Osteoblast (primary cell): ENCODE data around the gene ZC3H10. TPM values are rescaled to one million over a fixed set of nuclear protein-coding genes. Genes with fewer than 3 reads are reported as not detected.

Source experiments
- DNase-seq: peaks from one replicate; pipeline ENCODE4 v3.0.0; 2011; ENCODE audit warnings: low spot score, mixed read lengths; ENCODE audit not compliant: insufficient read length; ENCODE audit errors: missing footprints
- H2AFZ ChIP-seq: 2 replicates; pipeline ENCODE4 v1.6.0; 2011; ENCODE audit warnings: mild to moderate bottlenecking, low read length
- H3K27ac ChIP-seq: 2 replicates; pipeline ENCODE4 v1.5.1; 2011; ENCODE audit warnings: mild to moderate bottlenecking, low read depth, low read length, moderate library complexity
- H3K27me3 ChIP-seq: 2 replicates; pipeline ENCODE4 v1.6.0; 2012; ENCODE audit warnings: mild to moderate bottlenecking, control low read depth, inconsistent platforms, low read length, moderate library complexity; ENCODE audit not compliant: insufficient read depth
- H3K36me3 ChIP-seq: 2 replicates; pipeline ENCODE4 v1.5.1; 2011; ENCODE audit warnings: mild to moderate bottlenecking, low read length, control low read depth, moderate library complexity; ENCODE audit not compliant: insufficient read depth
- H3K4me1 ChIP-seq: 2 replicates; pipeline ENCODE4 v1.5.1; 2011; ENCODE audit warnings: mild to moderate bottlenecking, low read length, control low read depth, moderate library complexity; ENCODE audit not compliant: insufficient read depth
- H3K4me2 ChIP-seq: 2 replicates; pipeline ENCODE4 v1.6.0; 2011; ENCODE audit warnings: mild to moderate bottlenecking, low read length; ENCODE audit not compliant: insufficient read depth
- H3K4me3 ChIP-seq: fragments of 200-600 bp; sonication (generic); 3 replicates; pipeline ENCODE4 v1.5.1; 2012; ENCODE audit warnings: mild to moderate bottlenecking, low read length, inconsistent platforms; ENCODE audit not compliant: insufficient read depth
- H3K79me2 ChIP-seq: 2 replicates; pipeline ENCODE4 v1.6.0; 2012; ENCODE audit warnings: mild to moderate bottlenecking, low read length, control low read depth, inconsistent platforms; ENCODE audit not compliant: insufficient read depth
- H3K9me3 ChIP-seq: 2 replicates; pipeline ENCODE4 v1.5.1; 2011; ENCODE audit warnings: low read depth, low read length, control low read depth
- H4K20me1 ChIP-seq: 2 replicates; pipeline ENCODE4 v1.6.0; 2012; ENCODE audit warnings: mild to moderate bottlenecking, low read length, control low read depth; ENCODE audit not compliant: insufficient read depth
- CTCF ChIP-seq: IDR thresholded peaks from 2 replicates; pipeline ENCODE4 v1.5.1; 2011; ENCODE audit warnings: mild to moderate bottlenecking, low read depth, low read length, moderate library complexity; ENCODE audit errors: extremely low read depth
- total RNA-seq: library from RNA; depleted of rRNA; stranded (reverse); fragments of >200 nt; gene quantifications from 2 replicates; pipeline ENCODE4 v1.2.3, GENCODE V29; 2012

The ZC3H10 gene
- total RNA-seq, 1 donor: 9.0 TPM

- H3K27me3 ChIP-seq: no peaks in the 10 kb centered on the region
- peaks cover 25% of the 10 kb centered on the region for H3K79me2 ChIP-seq
- H3K9me3 ChIP-seq: no peaks in the 10 kb centered on the region
- peaks cover 23% of the 10 kb centered on the region for H3K4me1 ChIP-seq
- no peak for TF ChIP-seq CTCF
- no peaks in the 10 kb centered on the region for H4K20me1 ChIP-seq
- peak overlapping the region; percentile 86 for H3K4me3 ChIP-seq
- no peak for DNase-seq
- H3K27ac ChIP-seq: no peak overlapping the region
- no peak overlapping the region for H2AFZ ChIP-seq
- H3K36me3 ChIP-seq: peaks cover 39% of the 10 kb centered on the region
- peak overlapping the region; percentile 92 for H3K4me2 ChIP-seq
Observed at GRCh38 chr12:56129942-56130495, 12.0 kb downstream of the ZC3H10 start.

GRCh38 chr12:56130876-56131275 lies 12.8 kb downstream of the ZC3H10 start:
- TF ChIP-seq CTCF: no peak
- H3K4me1 ChIP-seq: peaks cover 23% of the 10 kb centered on the region
- H3K36me3 ChIP-seq: peaks cover 44% of the 10 kb centered on the region
- H3K79me2 ChIP-seq: peaks cover 25% of the 10 kb centered on the region
- no peak overlapping the region for H3K4me3 ChIP-seq
- no peak for DNase-seq
- no peaks in the 10 kb centered on the region for H4K20me1 ChIP-seq
- H3K9me3 ChIP-seq: no peaks in the 10 kb centered on the region
- H3K27me3 ChIP-seq: no peaks in the 10 kb centered on the region
- no peak overlapping the region for H3K27ac ChIP-seq
- no peak overlapping the region for H3K4me2 ChIP-seq
- H2AFZ ChIP-seq: no peak overlapping the region

GRCh38 chr12:56134897-56135296 lies 16.8 kb downstream of the ZC3H10 start:
- no peak overlapping the region for H3K4me2 ChIP-seq
- H4K20me1 ChIP-seq: peaks cover 3% of the 10 kb centered on the region
- peaks cover 81% of the 10 kb centered on the region for H3K36me3 ChIP-seq
- peaks cover 5% of the 10 kb centered on the region for H3K79me2 ChIP-seq
- no peaks in the 10 kb centered on the region for H3K27me3 ChIP-seq
- TF ChIP-seq CTCF: no peak
- DNase-seq: no peak
- no peak overlapping the region for H2AFZ ChIP-seq
- H3K4me3 ChIP-seq: no peak overlapping the region
- H3K9me3 ChIP-seq: no peaks in the 10 kb centered on the region
- H3K27ac ChIP-seq: no peak overlapping the region
- no peaks in the 10 kb centered on the region for H3K4me1 ChIP-seq

GRCh38 chr12:56137853-56138571 lies 19.9 kb downstream of the ZC3H10 start:
- Histone ChIP-seq H3K27ac (no peak overlapping the region), H3K4me2 (no peak overlapping the region), H3K36me3 (peaks cover 69% of the 10 kb centered on the region), H4K20me1 (peaks cover 3% of the 10 kb centered on the region), H3K9me3 (no peaks in the 10 kb centered on the region), H3K4me3 (no peak overlapping the region), H3K4me1 (no peaks in the 10 kb centered on the region), H3K79me2 (no peaks in the 10 kb centered on the region), H3K27me3 (no peaks in the 10 kb centered on the region), H2AFZ (no peak overlapping the region)
- no peak for DNase-seq
- no peak for TF ChIP-seq CTCF
